ENCODE data around the gene GJD4. TPM values are rescaled to one million over a fixed set of nuclear protein-coding genes. Genes with fewer than 3 reads are reported as not detected.
A peak's percentile ranks its signal among the peaks of the same experiment; 100 is the strongest.

Gene GJD4
- total RNA-seq, 2 donors from 2014 or later: not detected

GRCh38 chr10:35611750-35612149 lies 6.6 kb downstream of the GJD4 start:
- intact Hi-C loops (cut with DNase I, micrococcal nuclease): no loop called here
- no peak for ATAC-seq
- DNase-seq: no peak

DNA sequence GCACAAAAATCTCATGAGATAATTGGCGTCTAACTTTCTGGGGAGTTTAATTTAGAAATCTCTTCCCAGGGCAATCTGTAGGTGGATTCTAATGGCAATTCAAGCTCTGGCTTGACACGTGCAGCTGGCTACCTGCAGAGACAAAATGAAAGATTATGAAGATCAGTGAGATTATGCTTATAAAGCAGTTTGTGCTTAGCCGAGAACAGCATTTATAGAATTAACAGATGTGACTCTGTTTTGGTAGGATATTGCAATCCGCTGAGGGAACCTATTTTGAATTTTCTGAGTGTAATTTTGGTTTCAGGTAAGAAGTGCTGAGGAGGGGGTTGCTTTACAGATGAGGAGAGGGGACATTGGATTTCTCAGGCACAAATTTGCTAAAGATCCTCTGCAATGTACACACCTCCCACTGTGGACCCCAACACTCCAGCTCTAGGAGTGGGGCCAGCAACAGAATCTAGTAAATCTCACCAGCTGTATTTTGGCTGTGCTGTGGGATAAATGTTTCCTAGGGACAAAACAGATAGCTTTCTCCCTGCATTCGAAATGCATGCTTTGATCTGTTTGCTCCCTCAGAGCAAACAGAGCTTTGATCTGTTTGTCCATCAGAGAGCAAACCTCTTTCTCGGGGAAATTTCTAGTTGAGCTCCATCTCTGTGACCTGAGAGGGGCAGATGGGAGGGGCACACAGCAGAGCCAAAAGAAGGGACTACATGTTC lies 7.4 kb downstream of the GJD4 start:
- intact Hi-C loops (cut with DNase I, micrococcal nuclease): no loop called here
- ATAC-seq: no peak
- DNase-seq: no peak

DNA sequence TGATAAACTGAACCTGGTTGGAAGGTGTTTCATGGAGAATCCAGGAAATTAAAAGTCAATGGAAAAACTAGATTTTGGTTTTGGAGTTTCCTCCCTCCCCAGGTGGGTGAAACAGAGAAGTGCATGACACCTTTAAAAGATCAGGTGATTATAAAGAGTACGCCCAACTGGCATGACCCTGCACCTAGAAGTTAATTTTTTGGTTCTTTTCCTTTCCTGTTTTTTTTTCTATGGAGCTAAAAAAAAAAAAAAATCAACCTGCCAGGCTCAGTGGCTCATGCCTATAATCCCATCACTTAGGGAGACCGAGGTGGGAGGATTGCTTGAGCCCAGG lies 7.9 kb downstream of the GJD4 start:
- intact Hi-C loops (cut with DNase I, micrococcal nuclease): no loop called here
- ATAC-seq: no peak

DNA sequence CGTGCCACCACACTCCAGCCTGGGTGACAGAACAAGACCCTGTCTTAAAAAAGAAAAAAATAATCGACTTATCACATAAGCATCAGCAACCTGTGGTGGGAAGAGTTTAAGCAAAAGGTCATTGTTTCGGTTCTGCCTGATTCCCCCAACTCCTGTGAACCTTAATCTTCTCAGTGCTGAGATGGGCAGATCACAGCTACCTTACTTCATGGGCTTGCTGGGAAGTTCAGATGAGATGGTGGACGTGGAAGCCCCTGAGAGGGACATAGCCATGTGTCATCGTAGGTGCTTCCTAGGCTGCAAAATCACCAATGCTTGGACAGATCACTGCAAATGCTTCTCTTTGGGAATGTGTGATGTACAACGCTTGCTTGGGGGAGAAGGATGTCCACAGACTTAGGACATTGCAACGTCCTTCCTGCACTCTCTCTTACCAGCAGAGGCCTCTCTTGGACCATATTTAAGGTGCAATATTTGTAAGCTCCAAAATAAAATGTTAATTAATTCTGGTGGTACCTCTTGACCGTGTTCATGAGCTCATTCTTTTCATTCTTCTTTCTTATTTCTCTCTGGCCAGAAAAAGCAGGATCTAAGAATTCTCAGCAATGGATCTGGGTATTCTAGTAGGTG lies 8.6 kb downstream of the GJD4 start:
- no peak for DNase-seq
- intact Hi-C loops (cut with DNase I, micrococcal nuclease): no loop called here
- ATAC-seq: no peak

More for the DNA sequence above, 7.9 kb downstream of the GJD4 start:
- DNase-seq: no peak

DNA sequence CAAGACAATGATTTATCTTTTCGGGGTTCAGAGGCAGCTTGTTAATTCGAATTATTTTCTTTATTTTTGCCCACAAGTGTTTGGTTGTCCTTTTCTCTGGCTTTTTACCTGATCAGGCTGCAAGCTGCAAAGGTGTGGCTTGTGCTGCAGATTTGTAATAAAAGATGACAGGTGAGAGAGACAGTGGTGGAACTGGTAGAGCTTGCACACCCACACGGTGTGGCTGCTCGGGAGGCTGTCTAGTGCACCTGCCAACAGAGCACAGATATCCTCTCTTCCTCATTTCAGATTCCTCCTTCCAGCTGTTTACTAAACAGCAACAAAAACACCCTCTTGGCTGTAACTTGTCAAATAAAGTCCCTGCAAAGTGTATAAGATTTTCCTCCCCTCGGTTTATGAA lies 9.2 kb downstream of the GJD4 start:
- ATAC-seq: no peak
- DNase-seq: no peak
- intact Hi-C loops (cut with DNase I, micrococcal nuclease): no loop called here

DNA sequence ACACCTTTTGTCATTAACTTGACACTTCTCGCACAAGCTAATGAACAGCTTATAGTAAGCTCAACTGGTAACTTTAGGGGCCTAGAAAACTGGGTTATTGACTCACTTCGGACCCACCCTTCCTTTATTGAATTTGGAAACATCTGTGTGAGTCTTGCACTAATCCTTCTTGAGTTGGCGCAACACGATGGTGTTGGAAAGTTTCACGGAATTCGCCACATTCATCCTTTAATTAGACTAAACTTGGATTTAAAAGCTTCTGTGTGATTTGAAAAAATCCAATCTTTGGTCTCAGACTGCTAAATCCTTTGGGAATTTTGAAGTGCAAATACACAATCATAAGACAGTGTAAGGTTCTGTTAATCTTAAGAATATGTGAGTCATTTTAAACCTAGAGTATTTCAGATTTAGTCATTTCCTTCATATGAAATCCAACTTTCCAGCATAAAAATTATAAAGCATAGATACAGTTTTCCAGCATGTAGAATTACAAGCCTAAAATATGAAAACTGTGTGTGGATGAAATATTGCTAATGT lies 21.9 kb downstream of the GJD4 start:
- no peak for ATAC-seq
- intact Hi-C loops (cut with DNase I, micrococcal nuclease): no loop called here

GRCh38 chr10:35631404-35631803 lies 26.3 kb downstream of the GJD4 start:
- ATAC-seq (no peak), DNase-seq (no peak)
- intact Hi-C loops (cut with DNase I, micrococcal nuclease): loop anchor here in 1 of 2 donors (10.0 kb wide), 1 partner anchor 1253 kb away; no protein-coding TSS in a partner anchor

More for the DNA sequence above, 21.9 kb downstream of the GJD4 start:
- no peak for DNase-seq

DNA sequence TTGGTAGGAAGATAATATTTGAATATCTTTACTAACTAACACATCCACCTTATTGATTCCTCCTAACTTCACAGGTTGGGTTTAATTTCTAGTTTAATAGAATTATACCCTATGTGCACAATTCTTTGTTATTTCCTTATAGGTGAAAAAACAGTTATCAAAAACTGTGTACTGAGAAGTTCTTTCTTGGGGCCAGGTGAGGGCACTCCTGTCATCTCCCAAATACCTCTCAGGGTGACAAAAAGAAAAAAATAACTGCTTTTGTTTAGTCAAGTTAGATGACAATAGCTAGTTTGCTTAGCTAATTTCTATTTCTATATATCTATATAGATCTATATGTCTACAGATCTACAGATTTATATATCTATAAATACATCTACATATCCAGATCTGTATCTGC lies 26.9 kb downstream of the GJD4 start:
- ATAC-seq (no peak), DNase-seq (no peak)
- intact Hi-C loops (cut with DNase I, micrococcal nuclease): loop anchor here in 1 of 2 donors (10.0 kb wide), 1 partner anchor 1253 kb away; no protein-coding TSS in a partner anchor

DNA sequence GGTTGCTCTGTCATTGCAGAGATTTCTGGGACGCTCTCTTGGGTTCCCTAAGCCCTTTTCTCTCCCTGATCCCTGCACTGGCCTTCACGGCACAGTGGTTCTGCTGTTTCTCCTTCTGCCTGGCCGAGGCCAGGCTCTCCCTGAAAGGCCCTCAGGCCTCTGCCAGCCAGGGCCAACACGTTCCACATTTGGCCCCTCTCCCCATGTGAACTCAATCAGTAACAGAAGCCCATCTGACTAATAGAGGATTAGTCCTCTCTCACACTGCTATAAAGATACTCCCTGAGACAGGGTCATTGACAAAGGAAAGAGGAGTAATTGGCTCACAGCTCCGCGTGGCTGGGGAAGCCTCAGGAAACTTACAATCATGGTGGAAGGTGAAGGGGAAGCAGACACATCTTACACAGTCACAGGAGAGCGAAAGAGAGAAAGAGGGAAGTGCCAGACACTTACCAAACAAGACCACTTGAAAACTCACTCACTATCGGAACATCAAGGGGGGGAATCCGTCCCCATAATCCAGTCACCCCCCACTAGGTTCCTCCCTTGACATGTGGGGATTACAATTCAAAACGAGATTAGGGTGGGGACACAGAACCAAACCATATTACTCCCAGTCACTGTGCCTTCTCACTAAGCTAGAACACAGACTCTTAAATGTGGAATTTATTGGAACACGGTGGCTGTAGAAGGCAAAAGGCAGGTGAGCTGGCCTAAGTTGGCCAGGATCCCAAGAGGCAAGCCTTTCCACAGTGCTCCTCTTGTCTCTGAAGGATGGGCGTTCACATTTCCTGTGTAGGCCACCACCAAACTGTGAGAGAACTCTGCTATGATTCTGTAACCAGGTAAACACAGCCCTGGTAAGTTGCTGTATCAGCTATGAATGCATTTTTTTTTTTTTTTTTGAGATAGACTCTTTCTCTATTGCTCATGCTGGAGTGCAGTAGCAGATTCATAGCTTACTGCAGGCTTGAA lies 28.2 kb downstream of the GJD4 start:
- DNase-seq (no peak), ATAC-seq (no peak)
- intact Hi-C loops (cut with DNase I, micrococcal nuclease): loop anchor here in 1 of 2 donors (10.0 kb wide), 1 partner anchor 1252 kb away; no protein-coding TSS in a partner anchor

DNA sequence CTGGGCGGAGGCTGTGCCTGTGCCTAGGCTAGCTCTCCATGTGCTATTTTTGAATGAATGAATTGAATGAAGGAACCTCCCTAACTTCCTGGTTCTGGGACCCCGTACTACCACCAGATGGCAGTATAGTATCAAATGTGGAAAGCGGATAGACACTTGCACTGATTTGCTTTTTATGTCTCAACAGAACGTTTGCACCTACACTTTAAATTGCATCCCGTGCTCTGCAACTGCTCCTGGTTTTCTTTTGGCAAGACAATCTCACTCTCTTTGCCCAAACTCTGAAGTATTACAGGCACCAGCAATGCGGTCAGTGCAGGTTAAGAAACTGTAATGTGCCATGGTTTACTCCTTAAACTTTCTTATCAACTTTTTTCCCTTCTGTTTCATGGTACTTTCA lies 30.4 kb downstream of the GJD4 start:
- intact Hi-C loops (cut with DNase I, micrococcal nuclease): loop anchor here in 1 of 2 donors (5.0 to 10.0 kb wide), 2 partner anchors 1142 to 1249 kb away; no protein-coding TSS in a partner anchor
- ATAC-seq (peak; percentile 83), DNase-seq (peak in 1 of 2 donors; percentile 27)

DNA sequence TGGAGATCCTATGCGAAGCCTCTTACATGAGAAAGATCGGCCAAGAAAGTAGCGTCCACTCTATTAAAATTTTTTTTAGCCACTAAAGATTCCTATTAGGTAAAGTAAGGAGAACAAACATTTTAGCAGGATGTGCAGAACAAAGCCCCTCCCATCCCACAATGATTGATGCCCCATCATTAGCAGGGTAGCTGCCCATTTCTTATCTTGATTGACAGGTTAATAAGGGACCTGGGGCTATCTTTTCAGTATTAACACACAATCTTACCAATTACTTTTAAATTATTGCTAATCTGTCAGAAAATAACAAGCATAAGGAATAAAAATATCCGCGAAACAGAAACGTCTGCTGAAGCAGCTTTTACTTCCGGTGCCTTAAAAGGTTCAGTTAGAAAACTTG lies 31.8 kb downstream of the GJD4 start:
- intact Hi-C loops (cut with DNase I, micrococcal nuclease): loop anchor here in 1 of 2 donors (5.0 to 10.0 kb wide), 2 partner anchors 1140 to 1248 kb away; no protein-coding TSS in a partner anchor
- no peak for ATAC-seq
- DNase-seq: no peak

GRCh38 chr10:35637462-35637861 lies 32.3 kb downstream of the GJD4 start:
- intact Hi-C loops (cut with DNase I, micrococcal nuclease): loop anchor here in 1 of 2 donors (5.0 to 10.0 kb wide), 2 partner anchors 1140 to 1247 kb away; no protein-coding TSS in a partner anchor
- DNase-seq: no peak
- ATAC-seq: no peak

DNA sequence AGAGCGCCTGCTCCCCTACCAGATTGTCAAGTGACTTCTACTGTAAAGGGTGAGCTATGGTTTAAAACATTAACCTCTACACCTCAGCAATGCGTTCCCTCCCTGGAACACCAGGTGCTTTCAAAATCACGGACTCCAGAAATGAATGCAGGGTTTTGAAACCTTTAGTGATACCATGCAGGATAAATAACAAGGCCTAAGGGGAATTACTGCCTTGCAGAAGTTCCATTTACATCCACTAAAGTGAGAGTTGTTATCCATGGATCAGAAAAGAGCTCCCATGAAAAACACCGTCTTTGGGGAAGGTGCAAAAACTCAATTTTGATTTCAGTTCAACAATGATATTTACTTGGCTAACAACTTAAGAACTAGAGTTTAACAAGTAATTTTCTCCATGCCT lies 33.0 kb downstream of the GJD4 start:
- intact Hi-C loops (cut with DNase I, micrococcal nuclease): loop anchor here in 1 of 2 donors (5.0 to 10.0 kb wide), 2 partner anchors 1139 to 1247 kb away; no protein-coding TSS in a partner anchor
- ATAC-seq: no peak
- DNase-seq: no peak

DNA sequence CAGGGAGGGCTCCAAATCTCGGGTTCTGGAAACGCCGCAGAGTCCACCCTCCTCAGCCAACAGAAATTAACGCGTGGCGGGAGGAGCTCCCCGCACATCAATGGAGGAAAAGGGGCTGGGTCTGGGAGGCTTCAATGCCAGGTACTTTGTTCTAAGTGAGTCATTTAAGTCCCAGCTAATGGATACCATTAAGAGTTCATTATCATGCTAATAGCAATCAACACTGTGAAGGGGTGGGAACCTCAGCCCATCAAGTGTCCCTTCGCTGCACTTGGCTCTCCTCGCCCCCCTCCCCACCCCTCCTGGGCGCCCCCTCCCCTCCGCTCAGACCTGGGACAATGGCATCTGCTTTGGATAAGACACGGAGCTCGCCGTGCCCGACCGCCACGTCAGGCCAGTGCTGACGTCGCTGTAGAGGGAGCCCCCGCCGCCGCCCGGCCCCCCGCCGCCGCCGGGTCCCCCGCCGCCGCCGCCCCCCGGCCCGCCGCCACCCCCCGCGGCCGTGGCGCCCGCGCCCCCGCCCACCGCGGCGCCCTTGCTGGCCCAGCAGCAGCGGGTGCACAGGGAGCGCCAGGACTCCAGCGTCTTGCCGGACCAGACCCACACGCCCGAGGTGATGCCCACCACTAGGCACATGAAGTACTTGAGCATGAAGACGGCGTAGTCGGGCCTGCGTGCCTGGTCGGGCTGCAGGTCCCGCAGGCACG lies 34.0 kb downstream of the GJD4 start:
- no peak for ATAC-seq
- intact Hi-C loops (cut with DNase I, micrococcal nuclease): loop anchor here in 1 of 2 donors (5.0 to 10.0 kb wide), 2 partner anchors 1138 to 1246 kb away; no protein-coding TSS in a partner anchor
- no peak for DNase-seq

- ATAC-seq (no peak), DNase-seq (peak in 1 of 2 donors; percentile 28)
- intact Hi-C loops (cut with DNase I, micrococcal nuclease): loop anchor here in 1 of 2 donors (5.0 to 10.0 kb wide), 2 partner anchors 1137 to 1245 kb away; no protein-coding TSS in a partner anchor
Observed at GRCh38 chr10:35639728-35640401, 34.7 kb downstream of the GJD4 start.

GRCh38 chr10:35640474-35640873 lies 35.3 kb downstream of the GJD4 start:
- DNase-seq (peak; percentile 63 to 78), ATAC-seq (peak; percentile 36)
- intact Hi-C loops (cut with DNase I, micrococcal nuclease): no loop called here

DNA sequence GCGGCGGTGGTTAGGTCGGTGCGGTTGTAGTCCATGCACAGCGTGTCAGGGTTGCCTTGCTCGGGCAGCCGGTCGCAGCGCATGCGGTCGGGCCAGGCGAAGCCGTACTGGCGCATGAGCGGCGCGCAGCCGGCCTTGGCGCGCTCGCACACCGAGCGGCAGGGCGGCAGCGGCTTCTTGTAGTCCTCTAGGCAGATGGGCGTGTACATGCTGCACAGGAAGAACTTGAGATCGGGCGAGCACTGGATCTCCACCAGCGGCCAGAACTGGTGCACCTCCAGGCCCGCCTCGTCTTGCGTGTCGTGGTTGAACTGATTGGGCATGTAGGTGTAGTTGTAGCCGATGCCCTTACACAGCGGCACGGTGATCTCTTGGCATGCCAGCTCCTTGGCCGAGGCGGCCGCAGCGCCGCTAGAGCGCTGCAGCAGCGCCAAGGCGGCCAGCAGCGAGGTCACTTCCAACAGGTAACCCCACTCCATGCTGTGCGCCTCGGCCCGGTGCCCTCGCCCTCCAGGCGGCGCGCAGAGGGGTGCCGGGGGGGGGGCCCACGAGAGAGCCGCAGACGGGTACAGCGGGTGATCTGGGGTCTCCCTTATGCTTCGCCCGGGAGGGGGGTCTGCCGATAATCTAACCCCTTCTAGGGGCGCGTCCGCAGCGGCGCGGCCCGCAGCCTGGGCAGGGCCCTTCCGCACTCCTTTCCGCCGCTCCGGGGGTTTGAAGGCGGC lies 36.0 kb downstream of the GJD4 start:
- ATAC-seq: peak; percentile 57
- DNase-seq: peak; percentile 64 to 70
- intact Hi-C loops (cut with DNase I, micrococcal nuclease): no loop called here

Data from left colon (tissue), 2 donors.